Measurements from ENCODE around the gene LTBR.
A peak's percentile ranks its signal among the peaks of the same experiment; 100 is the strongest.
"Not testable (repeated sequence)": the region's sequence is repeated elsewhere in the genome, so short reads cannot be mapped to it uniquely, and the experiment has no call there.

LTBR gene

DNA sequence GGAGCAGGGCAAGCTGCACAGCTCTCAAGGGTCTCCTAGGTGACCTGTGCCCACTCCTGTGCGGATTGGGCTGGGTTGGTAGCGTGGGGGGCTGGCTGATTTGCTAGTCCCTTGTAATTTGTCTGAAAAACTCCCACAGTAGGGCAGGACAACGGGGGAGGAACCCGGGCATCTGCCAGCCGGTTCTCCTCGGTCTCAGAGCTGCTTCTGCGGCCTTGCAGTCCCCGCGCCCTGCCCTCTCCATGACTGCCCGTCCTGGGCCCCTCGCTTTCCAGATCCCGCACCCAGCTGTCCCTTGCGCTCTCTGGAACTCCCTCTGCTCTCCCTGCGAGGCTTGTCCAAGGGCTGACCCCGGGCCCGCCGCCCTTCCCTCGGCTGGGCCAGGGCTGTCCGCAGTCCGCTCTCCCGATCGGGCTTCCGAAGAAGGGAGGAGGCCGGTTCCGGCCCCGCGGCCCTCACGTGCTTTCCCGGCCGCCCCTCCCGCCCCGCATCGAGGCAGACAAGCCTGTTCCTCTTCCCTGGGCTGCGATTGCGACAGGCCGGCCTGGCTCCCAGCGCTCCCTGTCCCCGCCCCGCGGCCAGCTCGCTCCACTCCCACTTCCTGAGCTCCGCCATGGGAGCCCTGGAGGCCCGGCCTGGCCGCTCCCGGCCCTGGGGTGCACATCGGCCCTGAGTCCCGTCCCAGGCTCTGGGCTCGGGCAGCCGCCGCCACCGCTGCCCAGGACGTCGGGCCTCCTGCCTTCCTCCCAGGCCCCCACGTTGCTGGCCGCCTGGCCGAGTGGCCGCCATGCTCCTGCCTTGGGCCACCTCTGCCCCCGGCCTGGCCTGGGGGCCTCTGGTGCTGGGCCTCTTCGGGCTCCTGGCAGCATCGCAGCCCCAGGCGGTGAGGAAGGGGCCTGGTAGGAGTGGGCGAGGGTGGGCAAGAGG, at the start of gene LTBR:
LTBR (plus strand) TSS at position 591 of the 927 bp plus-strand sequence; CDS start at position 788, 197 bp downstream.
- no peak for FAIRE-seq

DNA sequence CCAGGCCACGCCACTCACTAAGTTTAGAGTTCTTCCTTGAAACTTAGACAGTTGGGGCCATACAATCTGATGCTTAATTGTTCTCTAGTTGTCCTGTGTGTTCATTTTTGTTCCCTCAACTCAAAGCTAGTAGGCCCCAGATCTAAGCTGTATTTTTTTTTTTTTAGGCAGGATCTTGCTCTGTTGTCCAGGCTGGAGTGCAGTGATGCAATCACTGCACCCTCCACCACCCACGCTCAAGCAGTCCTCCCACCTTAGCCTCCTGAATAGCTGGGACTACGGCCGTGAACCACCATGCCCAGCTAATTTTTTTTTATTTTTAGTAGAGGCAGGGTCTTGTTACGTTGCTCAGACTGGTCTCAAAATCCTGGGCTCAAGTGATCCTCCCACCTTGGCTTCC, 49.6 kb upstream of the LTBR start:
- FAIRE-seq: no peak

DNA sequence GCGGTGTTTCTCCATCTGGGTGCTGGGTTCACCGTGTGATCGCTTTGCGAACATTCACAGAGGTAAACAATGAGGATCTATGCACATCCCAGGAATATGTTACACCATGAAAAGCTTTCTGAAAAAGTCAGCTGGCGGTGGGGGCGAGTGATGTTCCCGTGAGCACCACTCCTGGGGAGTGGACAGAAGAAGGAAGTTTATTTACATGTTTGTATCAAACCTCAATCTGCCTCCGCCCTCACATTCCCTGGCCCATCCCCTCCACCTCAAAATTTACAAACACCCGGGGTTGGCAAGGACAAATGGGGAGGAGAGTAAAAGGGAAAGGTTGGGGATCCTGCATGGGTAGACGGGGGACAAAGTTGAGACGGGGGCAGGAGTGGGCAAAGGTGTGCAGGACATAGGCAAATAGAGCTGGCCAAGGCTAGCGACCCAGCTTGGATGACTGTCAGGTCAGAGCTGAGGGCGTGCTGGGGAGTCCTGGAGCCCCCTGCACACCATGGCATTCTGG, 49.0 kb upstream of the LTBR start:
- FAIRE-seq: no peak

- FAIRE-seq: no peak
These were observed 48.4 kb upstream of the LTBR start for GRCh38 chr12:6335451-6336078.

DNA sequence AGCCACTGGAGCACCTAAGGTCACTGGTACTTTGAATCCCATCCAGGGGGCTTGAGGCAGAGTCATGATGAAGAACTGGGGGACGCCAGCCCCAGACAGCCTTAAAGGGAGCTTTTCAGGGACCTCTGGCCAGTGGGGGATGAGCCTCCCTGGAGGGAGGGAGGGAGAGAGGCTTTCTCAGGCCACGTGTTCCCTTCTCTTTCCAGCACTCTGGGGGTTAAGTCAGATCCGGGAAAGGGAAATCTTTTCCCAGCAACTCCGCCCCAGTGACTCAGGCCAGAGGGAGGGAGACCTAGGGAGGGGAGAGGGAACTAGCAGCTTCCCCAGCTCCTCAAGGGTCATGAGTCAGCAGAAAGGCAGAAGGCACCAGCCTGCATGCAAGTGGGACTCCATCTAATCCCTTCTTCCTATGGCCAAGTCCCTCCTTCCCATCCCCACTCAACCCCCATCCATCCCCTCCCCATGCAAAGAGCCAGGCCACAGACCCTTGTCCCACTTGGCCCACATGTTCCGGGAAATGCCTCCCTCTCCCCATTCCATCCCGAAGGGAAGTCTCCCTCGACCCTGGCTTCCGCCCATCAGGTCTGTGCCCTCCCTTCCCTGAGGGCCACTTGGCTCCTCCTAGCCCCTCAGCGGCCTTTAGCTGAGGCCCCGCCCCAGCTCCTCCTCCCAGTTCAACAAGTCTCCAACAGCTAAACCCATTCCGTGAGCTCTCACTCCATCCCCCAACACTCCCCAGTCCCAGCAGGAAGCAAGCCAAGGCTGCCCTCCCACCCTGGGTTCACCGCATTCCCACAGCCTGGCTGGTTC, 47.7 kb upstream of the LTBR start:
- peak; percentile 34 for FAIRE-seq

DNA sequence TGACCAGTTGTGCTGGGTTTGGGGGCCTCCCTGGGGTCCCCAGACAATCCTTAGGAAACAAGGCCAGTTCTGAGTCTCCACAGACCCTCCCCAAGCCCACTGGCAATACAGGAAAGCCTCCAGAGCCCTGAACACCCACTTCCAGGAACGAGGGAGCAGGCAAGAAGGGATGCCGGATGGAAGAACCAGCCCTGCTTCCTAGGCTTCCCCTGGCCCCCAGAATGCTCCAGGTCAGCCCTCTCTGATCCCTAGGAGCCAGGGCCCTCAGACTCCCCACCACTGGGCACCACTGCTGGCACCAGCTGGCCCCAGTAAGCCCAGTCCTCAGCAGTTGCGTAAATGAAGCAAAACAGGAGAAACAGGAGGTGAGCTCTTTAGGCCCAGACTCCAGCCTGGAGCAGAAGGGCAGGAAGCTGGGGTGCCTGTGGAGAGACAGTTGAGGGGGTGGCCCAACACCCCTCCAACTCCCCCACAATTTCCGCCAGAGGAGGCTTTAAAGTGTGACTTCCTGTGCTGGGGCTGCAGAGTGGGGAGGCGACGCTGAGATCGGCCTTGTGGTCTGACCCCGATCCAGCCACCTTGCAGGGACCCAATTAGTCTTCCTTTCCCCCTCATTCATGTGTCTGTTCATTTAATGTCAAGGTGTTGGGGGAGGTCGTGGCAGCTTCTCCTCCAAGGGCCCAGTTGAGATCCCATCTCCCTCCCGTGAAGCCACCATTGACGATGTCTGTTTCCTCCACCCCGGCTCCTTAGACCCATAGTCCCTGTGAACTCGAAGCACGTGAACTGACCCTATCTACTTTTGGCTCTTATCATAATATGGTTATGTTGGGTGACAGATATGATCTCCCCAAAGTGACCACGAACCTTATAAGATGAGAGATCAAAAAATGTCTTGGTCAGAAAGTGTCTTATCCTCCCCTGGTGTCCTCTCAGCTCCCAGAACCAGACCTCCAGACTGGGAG, 46.8 kb upstream of the LTBR start:
- no peak for FAIRE-seq

GRCh38 chr12:6337958-6338433, 46.0 kb upstream of the LTBR start:
- no peak for FAIRE-seq

- not testable (repeated sequence) for FAIRE-seq
These were observed 45.4 kb upstream of the LTBR start for GRCh38 chr12:6338536-6338935.

DNA sequence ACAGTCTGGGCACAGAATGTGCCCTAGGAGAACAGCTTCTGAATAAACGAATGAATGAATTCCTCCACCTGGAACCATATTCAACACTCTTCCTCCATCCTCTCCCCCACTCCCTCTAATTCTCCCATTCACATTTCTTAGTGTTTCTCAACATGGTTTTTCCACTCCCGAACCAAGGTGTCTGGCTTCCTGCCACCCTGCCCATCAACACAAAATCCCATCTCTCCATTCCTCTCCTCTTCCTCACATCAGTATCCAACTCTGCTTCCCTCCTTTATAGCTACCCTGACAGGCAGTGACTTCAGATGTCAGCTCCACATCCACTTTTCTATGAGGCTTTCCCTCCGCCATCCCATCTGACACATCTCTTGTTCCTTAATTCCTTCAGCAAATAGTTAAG, 45.0 kb upstream of the LTBR start:
- FAIRE-seq: no peak

GRCh38 chr12:6340032-6340638, 43.8 kb upstream of the LTBR start:
- FAIRE-seq: no peak

DNA sequence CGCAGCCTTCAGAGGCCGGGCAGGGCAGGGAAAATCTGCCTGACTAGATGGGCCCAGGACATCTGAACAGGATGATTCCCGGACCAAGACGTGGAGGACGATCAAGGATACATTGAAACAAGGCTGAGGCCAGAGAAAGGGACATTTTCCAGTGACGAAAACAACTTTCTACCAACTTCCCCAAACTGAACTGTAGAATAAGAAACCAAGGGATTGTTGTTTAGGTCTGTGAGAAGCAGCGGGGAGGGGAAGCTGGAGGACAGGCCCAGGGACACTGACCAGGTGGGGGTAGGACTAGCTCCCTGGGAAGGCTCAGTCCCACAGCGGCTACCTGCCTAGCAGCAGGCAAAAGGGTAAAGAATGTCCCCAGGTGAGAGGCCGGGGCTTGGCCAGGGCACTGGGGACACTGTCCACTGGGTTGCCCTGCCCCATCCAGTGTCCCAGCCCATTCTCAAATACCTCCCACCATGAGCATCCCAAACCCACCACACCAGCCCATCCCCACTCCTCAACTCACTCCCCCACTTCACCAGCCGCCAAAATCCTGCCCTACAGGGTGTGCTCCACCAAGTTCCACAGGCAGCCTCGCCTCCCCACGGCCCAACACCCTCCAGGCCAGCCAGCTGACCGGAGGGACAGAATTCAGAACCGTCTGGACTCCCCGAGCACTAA, 43.1 kb upstream of the LTBR start:
- FAIRE-seq: no peak

DNA sequence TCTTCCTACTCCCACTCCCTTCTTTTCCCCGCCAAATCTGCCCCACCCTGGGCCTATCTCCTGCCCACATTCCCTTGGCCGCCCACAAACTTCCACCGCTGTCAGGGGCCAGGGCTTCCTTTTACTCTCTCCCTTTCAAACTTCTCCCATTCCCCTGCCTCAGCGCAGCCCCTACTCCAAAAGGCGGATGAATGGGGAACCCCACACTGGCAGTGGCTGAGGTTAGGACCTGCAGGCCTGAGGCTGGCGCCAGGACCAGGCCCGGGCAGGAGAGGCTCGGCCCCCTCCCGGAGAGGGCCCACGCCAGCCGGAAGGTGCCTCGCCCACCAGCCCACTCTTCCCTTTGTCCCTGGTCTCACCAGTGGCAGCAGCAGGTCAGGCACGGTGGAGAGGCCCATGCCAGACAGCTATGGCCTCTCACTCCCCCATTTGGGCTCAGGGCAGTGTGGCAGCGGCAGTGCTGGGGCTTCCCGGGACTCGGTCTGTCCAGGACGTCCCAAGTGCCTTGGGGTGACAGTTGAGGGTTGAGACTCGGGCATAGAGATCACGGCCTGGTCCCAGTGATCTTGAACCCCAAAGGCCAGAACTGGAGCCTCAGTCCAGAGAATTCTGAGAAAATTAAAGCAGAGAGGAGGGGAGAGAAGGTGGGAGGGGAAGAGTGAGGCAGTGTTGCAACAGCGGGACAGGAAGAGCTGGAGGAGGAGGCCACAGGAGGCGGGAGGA, 42.4 kb upstream of the LTBR start, which contains the start of gene TNFRSF1A:
TNFRSF1A (minus strand) TSS at position 660 of the 723 bp plus-strand sequence; CDS start at position 398, 262 bp downstream.
- FAIRE-seq: no peak

- no peak for FAIRE-seq
These were observed 41.6 kb upstream of the LTBR start for GRCh38 chr12:6342140-6342889.

GRCh38 chr12:6343518-6343917, 40.4 kb upstream of the LTBR start:
- no peak for FAIRE-seq

- not testable (repeated sequence) for FAIRE-seq
These were observed 39.8 kb upstream of the LTBR start for GRCh38 chr12:6344101-6344660.

GRCh38 chr12:6345319-6346091, 38.5 kb upstream of the LTBR start:
- FAIRE-seq: no peak

GRCh38 chr12:6346235-6346832, 37.6 kb upstream of the LTBR start:
- no peak for FAIRE-seq
